Stomach (tissue), 4 donors: ENCODE data around the gene AK9.

Experiments
- EP300 ChIP-seq: sonication (generic); formaldehyde crosslinking; IDR thresholded peaks from one replicate; pipeline ENCODE4 v1.6.1; 2017; ENCODE audit warnings: antibody characterized with exemption
- POLR2A ChIP-seq, 4 donors: fragments of 450-650 bp; IDR thresholded peaks; one replicate each; pipeline ENCODE4 v1.6.1; 2016; ENCODE audit warnings: antibody characterized with exemption in 4 of 4, control low read depth in 2 of 4, mild to moderate bottlenecking in 1 of 4, moderate library complexity in 1 of 4
- POLR2AphosphoS5 ChIP-seq, 3 donors: sonication (generic); formaldehyde crosslinking; IDR thresholded peaks; one replicate each; pipeline ENCODE4 v1.6.1; 2016; ENCODE audit warnings: antibody characterized with exemption in 3 of 3
- TF ChIP-seq, protein P1 (sequence below), 7 experiments: fragments of 450-650 bp in 4 of 7; fragments of 200-600 bp in 3 of 7; sonication (generic) in 3 of 7; IDR thresholded peaks; one replicate each; pipeline ENCODE4 v1.5.1; 2016 to 2019; ENCODE audit warnings: antibody characterized with exemption in 7 of 7, control low read depth in 2 of 7, mild to moderate bottlenecking in 1 of 7

DNA sequence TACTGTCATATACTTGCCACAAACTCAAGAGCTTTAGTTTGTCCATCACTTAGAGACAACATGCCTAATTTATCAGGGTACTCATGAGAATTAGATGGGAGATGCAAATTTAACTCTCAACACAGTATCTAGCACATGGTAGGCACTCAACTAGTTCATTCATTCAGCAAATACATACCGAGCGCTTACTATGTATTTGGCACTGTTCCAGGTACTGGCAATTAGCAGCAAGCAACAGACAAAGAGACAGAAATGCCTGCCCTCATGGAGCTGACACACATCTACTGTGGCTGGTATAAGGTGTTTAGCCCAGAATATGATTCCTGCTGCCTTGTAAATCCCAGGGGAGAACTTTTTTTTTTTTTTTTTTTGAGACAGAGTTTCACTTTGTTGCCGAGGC, 240.2 kb downstream of the AK9 start:
- TF ChIP-seq, protein P1, sequence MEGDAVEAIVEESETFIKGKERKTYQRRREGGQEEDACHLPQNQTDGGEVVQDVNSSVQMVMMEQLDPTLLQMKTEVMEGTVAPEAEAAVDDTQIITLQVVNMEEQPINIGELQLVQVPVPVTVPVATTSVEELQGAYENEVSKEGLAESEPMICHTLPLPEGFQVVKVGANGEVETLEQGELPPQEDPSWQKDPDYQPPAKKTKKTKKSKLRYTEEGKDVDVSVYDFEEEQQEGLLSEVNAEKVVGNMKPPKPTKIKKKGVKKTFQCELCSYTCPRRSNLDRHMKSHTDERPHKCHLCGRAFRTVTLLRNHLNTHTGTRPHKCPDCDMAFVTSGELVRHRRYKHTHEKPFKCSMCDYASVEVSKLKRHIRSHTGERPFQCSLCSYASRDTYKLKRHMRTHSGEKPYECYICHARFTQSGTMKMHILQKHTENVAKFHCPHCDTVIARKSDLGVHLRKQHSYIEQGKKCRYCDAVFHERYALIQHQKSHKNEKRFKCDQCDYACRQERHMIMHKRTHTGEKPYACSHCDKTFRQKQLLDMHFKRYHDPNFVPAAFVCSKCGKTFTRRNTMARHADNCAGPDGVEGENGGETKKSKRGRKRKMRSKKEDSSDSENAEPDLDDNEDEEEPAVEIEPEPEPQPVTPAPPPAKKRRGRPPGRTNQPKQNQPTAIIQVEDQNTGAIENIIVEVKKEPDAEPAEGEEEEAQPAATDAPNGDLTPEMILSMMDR (IDR thresholded peaks at IDR 0.05): no peak
- no peak for TF ChIP-seq POLR2A (IDR thresholded peaks at IDR 0.05)
- TF ChIP-seq POLR2AphosphoS5 (IDR thresholded peaks at IDR 0.05): no peak
- no peak for TF ChIP-seq EP300
